ENCODE data around the gene GSTA4.

The GSTA4 gene

GRCh38 chr6:52995089-52995912, at the start of gene GSTA4:
GSTA4 (minus strand) TSS chr6:52995284; CDS start chr6:52994243, 1,041 bp downstream.
- DNase-seq = peak; percentile 84

GRCh38 chr6:53044572-53044971, 49.5 kb upstream of the GSTA4 start:
- DNase-seq = no peak

GRCh38 chr6:53044071-53044470, 49.0 kb upstream of the GSTA4 start:
- DNase-seq = no peak

GRCh38 chr6:53043581-53043980, 48.5 kb upstream of the GSTA4 start:
- DNase-seq = no peak

- no peak for DNase-seq
Measured at GRCh38 chr6:53042112-53042511, 47.0 kb upstream of the GSTA4 start.

GRCh38 chr6:53041356-53041755, 46.3 kb upstream of the GSTA4 start:
- DNase-seq = no peak

- no peak for DNase-seq
Measured at GRCh38 chr6:53038596-53038995, 43.5 kb upstream of the GSTA4 start.

- DNase-seq = no peak
Measured at GRCh38 chr6:53038141-53038540, 43.1 kb upstream of the GSTA4 start.

GRCh38 chr6:53035549-53036213, 40.6 kb upstream of the GSTA4 start:
- no peak for DNase-seq

GRCh38 chr6:53033764-53034163, 38.7 kb upstream of the GSTA4 start:
- DNase-seq = no peak

GRCh38 chr6:53032849-53033248, 37.8 kb upstream of the GSTA4 start:
- DNase-seq = no peak

GRCh38 chr6:53031281-53031680, 36.2 kb upstream of the GSTA4 start:
- DNase-seq = no peak

- no peak for DNase-seq
Measured at GRCh38 chr6:53029761-53030160, 34.7 kb upstream of the GSTA4 start.

- DNase-seq = no peak
Measured at GRCh38 chr6:53029257-53029656, 34.2 kb upstream of the GSTA4 start.

- no peak for DNase-seq
Measured at GRCh38 chr6:53028467-53028866, 33.4 kb upstream of the GSTA4 start.

- DNase-seq = no peak
Measured at GRCh38 chr6:53027131-53027718, 32.1 kb upstream of the GSTA4 start.

GRCh38 chr6:53026526-53026925, 31.4 kb upstream of the GSTA4 start:
- no peak for DNase-seq

GRCh38 chr6:53023323-53023722, 28.2 kb upstream of the GSTA4 start:
- DNase-seq = no peak

GRCh38 chr6:53020005-53020744, 25.1 kb upstream of the GSTA4 start:
- peak; percentile 22 for DNase-seq

GRCh38 chr6:53018446-53018845, 23.4 kb upstream of the GSTA4 start:
- no peak for DNase-seq

GRCh38 chr6:53015486-53015885, 20.4 kb upstream of the GSTA4 start:
- no peak for DNase-seq

GRCh38 chr6:53014744-53015143, 19.7 kb upstream of the GSTA4 start:
- DNase-seq = no peak

GRCh38 chr6:53014063-53014462, 19.0 kb upstream of the GSTA4 start:
- DNase-seq = no peak

All from GF-D8 (cell line).